HEK293 (cell line): Measurements from ENCODE around the gene LAMTOR4.

ENCODE experiments used
- SP2 ChIP-seq: fragments of 450-650 bp; formaldehyde crosslinking; IDR thresholded peaks from 2 replicates; pipeline ENCODE4 v1.5.1; 2016; ENCODE audit warnings: missing biosample characterization, missing genetic modification characterization
- TCF7L2 ChIP-seq: IDR thresholded peaks from 2 replicates; pipeline ENCODE4 v1.6.1; 2011; ENCODE audit warnings: low read depth, mild to moderate bottlenecking, inconsistent platforms, low read length, moderate library complexity, borderline replicate concordance
- ZBTB7A ChIP-seq: fragments of 450-650 bp; formaldehyde crosslinking; IDR thresholded peaks from 2 replicates; pipeline ENCODE4 v1.5.1; 2016; ENCODE audit warnings: low read depth, missing biosample characterization, missing genetic modification characterization
- ZNF521 ChIP-seq: fragments of 450-650 bp; formaldehyde crosslinking; IDR thresholded peaks from 2 replicates; pipeline ENCODE4 v1.5.1; 2017; ENCODE audit warnings: missing biosample characterization, mild to moderate bottlenecking, missing genetic modification characterization
- TF ChIP-seq, protein P1 (sequence below): fragments of 450-650 bp; formaldehyde crosslinking; IDR thresholded peaks from 2 replicates; pipeline ENCODE4 v1.5.1; 2016; ENCODE audit warnings: missing biosample characterization, missing genetic modification characterization
- TF ChIP-seq, protein P2 (sequence below): fragments of 450-650 bp; formaldehyde crosslinking; IDR thresholded peaks from 2 replicates; pipeline ENCODE4 v1.5.1; 2016; ENCODE audit warnings: missing biosample characterization, missing genetic modification characterization
- TF ChIP-seq, protein P3 (sequence below): fragments of 450-650 bp; formaldehyde crosslinking; IDR thresholded peaks from 2 replicates; pipeline ENCODE4 v1.5.1; 2016; ENCODE audit warnings: missing biosample characterization, missing genetic modification characterization

- no peak for TF ChIP-seq ZNF521 (tag by site-specific recombination)
- TF ChIP-seq, protein P1, sequence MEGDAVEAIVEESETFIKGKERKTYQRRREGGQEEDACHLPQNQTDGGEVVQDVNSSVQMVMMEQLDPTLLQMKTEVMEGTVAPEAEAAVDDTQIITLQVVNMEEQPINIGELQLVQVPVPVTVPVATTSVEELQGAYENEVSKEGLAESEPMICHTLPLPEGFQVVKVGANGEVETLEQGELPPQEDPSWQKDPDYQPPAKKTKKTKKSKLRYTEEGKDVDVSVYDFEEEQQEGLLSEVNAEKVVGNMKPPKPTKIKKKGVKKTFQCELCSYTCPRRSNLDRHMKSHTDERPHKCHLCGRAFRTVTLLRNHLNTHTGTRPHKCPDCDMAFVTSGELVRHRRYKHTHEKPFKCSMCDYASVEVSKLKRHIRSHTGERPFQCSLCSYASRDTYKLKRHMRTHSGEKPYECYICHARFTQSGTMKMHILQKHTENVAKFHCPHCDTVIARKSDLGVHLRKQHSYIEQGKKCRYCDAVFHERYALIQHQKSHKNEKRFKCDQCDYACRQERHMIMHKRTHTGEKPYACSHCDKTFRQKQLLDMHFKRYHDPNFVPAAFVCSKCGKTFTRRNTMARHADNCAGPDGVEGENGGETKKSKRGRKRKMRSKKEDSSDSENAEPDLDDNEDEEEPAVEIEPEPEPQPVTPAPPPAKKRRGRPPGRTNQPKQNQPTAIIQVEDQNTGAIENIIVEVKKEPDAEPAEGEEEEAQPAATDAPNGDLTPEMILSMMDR (tag by site-specific recombination), result no peak
- TF ChIP-seq, protein P2, sequence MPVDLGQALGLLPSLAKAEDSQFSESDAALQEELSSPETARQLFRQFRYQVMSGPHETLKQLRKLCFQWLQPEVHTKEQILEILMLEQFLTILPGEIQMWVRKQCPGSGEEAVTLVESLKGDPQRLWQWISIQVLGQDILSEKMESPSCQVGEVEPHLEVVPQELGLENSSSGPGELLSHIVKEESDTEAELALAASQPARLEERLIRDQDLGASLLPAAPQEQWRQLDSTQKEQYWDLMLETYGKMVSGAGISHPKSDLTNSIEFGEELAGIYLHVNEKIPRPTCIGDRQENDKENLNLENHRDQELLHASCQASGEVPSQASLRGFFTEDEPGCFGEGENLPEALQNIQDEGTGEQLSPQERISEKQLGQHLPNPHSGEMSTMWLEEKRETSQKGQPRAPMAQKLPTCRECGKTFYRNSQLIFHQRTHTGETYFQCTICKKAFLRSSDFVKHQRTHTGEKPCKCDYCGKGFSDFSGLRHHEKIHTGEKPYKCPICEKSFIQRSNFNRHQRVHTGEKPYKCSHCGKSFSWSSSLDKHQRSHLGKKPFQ (tag by site-specific recombination), result no peak
- TF ChIP-seq TCF7L2, result no peak
- TF ChIP-seq SP2 (tag by site-specific recombination), result no peak
- TF ChIP-seq, protein P3, sequence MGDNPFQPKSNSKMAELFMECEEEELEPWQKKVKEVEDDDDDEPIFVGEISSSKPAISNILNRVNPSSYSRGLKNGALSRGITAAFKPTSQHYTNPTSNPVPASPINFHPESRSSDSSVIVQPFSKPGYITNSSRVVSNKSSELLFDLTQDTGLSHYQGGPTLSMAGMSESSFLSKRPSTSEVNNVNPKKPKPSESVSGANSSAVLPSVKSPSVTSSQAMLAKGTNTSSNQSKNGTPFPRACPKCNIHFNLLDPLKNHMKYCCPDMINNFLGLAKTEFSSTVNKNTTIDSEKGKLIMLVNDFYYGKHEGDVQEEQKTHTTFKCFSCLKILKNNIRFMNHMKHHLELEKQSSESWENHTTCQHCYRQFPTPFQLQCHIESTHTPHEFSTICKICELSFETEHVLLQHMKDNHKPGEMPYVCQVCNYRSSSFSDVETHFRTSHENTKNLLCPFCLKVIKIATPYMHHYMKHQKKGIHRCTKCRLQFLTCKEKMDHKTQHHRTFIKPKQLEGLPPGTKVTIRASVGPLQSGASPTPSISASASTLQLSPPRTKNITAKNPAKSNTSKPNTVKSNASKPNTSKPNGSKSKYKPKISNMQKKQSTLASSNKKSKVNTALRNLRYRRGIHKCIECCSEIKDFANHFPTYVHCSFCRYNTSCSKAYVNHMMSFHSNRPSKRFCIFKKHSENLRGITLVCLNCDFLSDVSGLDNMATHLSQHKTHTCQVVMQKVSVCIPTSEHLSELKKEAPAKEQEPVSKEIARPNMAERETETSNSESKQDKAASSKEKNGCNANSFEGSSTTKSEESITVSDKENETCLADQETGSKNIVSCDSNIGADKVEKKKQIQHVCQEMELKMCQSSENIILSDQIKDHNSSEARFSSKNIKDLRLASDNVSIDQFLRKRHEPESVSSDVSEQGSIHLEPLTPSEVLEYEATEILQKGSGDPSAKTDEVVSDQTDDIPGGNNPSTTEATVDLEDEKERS (tag by site-specific recombination), result no peak
- no peak for TF ChIP-seq ZBTB7A (tag by site-specific recombination)
Observed at GRCh38 chr7:100198266-100198665, 49.5 kb downstream of the LAMTOR4 start.
